ENCODE results near the gene GGTLC3.
"Not testable (repeated sequence)": the region's sequence is repeated elsewhere in the genome, so short reads cannot be mapped to it uniquely, and the experiment has no call there.

GGTLC3 gene

GRCh38 chr22:18513454-18513853 lies 4.5 kb downstream of the GGTLC3 start:
- not testable (repeated sequence) for DNase-seq (ENCODE audit: low read depth)

DNA sequence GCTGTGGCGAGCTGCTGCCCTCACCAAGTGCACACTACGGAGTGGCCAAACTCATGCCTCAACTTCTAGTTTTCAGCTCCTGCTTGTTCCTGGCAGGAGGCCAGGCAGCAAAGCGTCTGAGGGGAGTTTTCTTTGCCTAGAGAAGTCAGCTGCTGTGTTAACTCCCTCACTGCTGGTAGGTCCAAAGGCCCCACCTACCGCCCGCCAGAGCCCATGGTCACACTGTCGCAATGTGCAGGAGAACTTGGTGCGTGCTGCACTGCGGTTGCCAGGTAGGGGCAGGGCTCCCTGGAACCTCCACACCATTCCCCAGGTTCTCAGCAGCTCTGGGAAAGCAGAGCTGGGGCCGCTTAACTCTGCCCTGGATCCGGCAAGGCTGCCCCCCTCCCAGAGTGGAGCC lies 5.6 kb downstream of the GGTLC3 start:
- not testable (repeated sequence) for DNase-seq (ENCODE audit: low read depth)

- DNase-seq (ENCODE audit: low read depth), result not testable (repeated sequence)
Observed at GRCh38 chr22:18511327-18511726, 6.6 kb downstream of the GGTLC3 start.

GRCh38 chr22:18496227-18496626 lies 21.7 kb downstream of the GGTLC3 start:
- not testable (repeated sequence) for DNase-seq (ENCODE audit: low read depth)

All from activated T-helper 1 cell treated with Interleukin-2 at 50 U/mL for 16 hours (primary cell).